Spleen (tissue), 3 donors: Measurements from ENCODE around the gene KRT79.

Experiments
- POLR2A ChIP-seq, 3 donors: fragments of 450-650 bp; IDR thresholded peaks; one replicate each; pipeline ENCODE4 v1.5.1; 2017; ENCODE audit warnings: antibody characterized with exemption in 3 of 3, mild to moderate bottlenecking in 1 of 3
- POLR2AphosphoS5 ChIP-seq, 3 donors: sonication (generic); formaldehyde crosslinking; IDR thresholded peaks; one replicate each; pipeline ENCODE4 v1.5.1; 2017; ENCODE audit warnings: antibody characterized with exemption in 3 of 3

DNA sequence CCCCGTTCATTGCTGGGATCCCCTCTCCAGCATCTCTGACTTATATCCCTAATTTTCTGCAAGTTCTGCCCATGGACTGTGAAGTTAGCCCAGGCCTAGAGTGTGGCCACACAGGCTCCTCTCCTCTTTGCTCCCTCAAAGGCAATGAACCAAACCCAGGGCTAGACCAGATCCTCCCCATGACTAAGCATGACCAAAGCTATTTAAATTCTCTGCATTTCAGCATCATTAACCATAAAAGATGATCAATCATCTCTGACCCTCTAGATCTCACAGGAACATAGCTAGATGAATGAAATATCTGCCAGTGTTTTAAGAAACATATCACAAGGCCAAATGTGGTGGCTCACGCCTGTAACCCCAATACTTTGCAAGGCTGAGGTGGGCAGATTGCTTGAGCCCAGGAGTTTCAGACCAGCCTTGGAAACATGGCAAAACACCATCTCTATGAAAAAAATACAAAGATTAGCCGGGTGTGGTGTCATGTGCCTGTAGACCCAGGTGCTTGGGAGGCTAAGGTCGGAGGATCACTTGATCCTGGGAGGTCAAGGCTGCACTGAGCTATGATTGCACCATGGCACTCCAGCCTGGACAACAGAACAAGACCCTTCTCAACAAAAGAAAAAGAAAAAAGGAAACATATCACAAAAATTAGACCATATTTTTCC lies 36.0 kb downstream of the KRT79 start:
- TF ChIP-seq POLR2A (IDR thresholded peaks at IDR 0.05), result no peak
- no peak for TF ChIP-seq POLR2AphosphoS5 (IDR thresholded peaks at IDR 0.05)
